Left lung (tissue), 10 donors: ENCODE results near the gene UBAC2. TPM values are rescaled to one million over a fixed set of nuclear protein-coding genes. Genes with fewer than 3 reads are reported as not detected.
A peak's percentile ranks its signal among the peaks of the same experiment; 100 is the strongest.

Experiments
- ATAC-seq: fragments of 200-7000 bp; cut with Tn5 transposase; one replicate; pipeline ENCODE4 v1.9.1; 2020; ENCODE audit warnings: moderate library complexity
- DNase-seq, 4 donors: peaks; one replicate each; pipeline ENCODE4 v3.0.0-alpha.2; 2013 to 2020
- H3K27ac ChIP-seq, 2 donors: fragments of 200-600 bp; sonication (generic) in 1 of 2; one replicate each; pipeline versions ENCODE4 v1.5.0 to v1.8.0; 2020 to 2021
- H3K27me3 ChIP-seq, 2 donors: fragments of 200-600 bp; sonication (generic) in 1 of 2; one replicate each; pipeline versions ENCODE4 v1.5.0 to v1.8.0; 2020 to 2021
- H3K36me3 ChIP-seq, 2 donors: fragments of 200-600 bp; sonication (generic) in 1 of 2; one replicate each; pipeline versions ENCODE4 v1.5.0 to v1.8.0; 2020 to 2021
- H3K4me1 ChIP-seq, 2 donors: fragments of 200-600 bp; one replicate each; pipeline ENCODE4 v1.8.0; 2021
- H3K4me3 ChIP-seq, 2 donors: fragments of 200-600 bp; sonication (generic) in 1 of 2; one replicate each; pipeline versions ENCODE4 v1.5.0 to v1.8.0; 2020 to 2021; ENCODE audit warnings: mild to moderate bottlenecking in 1 of 2
- H3K9me3 ChIP-seq, 2 donors: fragments of 200-600 bp; sonication (generic) in 1 of 2; one replicate each; pipeline versions ENCODE4 v1.5.0 to v1.8.0; 2020 to 2021
- CTCF ChIP-seq, 2 donors: fragments of 200-600 bp; sonication (generic) in 1 of 2; IDR thresholded peaks; one replicate each; pipeline versions ENCODE4 v1.5.0 to v1.8.0; 2021; ENCODE audit warnings: antibody characterized with exemption in 2 of 2
- intact Hi-C, 2 donors: fragments of 100-400 bp; cut with DNase I; formaldehyde crosslinking; loops; one replicate each; pipeline versions ENCODE4 v1.11.2 to v1.14.2; 2022
- polyA plus RNA-seq, 6 donors: library from polyadenylated mRNA; unstranded; fragments of 120-200 nt; gene quantifications; one replicate each; pipeline ENCODE4 v1.2.1, GENCODE V29; 2013; ENCODE audit not compliant: insufficient read length in 6 of 6
- total RNA-seq, 2 donors: library from RNA; stranded (reverse); fragmentation: NEBNext Ultra II Directional; extraction: Animal tissue kit (Norgen Biotek cat#: 25700); gene quantifications; one replicate each; pipeline ENCODE4 v1.2.1, GENCODE V29; 2021
- donor health status: DM: no; HTN: yes; CAD: no.
- donor health status: DM: no; HTN: no; CAD: no.

UBAC2 gene
- total and polyA plus RNA-seq, 8 donors: 56.1 to 71.6 (median 66.4) TPM

GRCh38 chr13:99297331-99297730 lies 96.7 kb downstream of the UBAC2 start:
- H3K27ac ChIP-seq: peak overlapping the region in 1 of 2 donors; percentile 66
- ATAC-seq: no peak
- H3K9me3 ChIP-seq: no peaks in the 10 kb centered on the region
- H3K27me3 ChIP-seq: no peaks in the 10 kb centered on the region
- TF ChIP-seq CTCF (IDR thresholded peaks at IDR 0.05): no peak
- intact Hi-C loops: no loop called here
- no peak overlapping the region for H3K4me3 ChIP-seq
- DNase-seq: no peak
- peaks cover 0 to 13% of the 10 kb centered on the region in 2 donors for H3K36me3 ChIP-seq
- peaks cover 0 to 59% of the 10 kb centered on the region in 2 donors for H3K4me1 ChIP-seq

GRCh38 chr13:99298056-99298455 lies 97.4 kb downstream of the UBAC2 start:
- DNase-seq (no peak), ATAC-seq (no peak)
- Histone ChIP-seq H3K27me3 (no peaks in the 10 kb centered on the region), H3K4me3 (no peak overlapping the region), H3K27ac (no peak overlapping the region), H3K4me1 (peaks cover 0 to 61% of the 10 kb centered on the region in 2 donors), H3K9me3 (no peaks in the 10 kb centered on the region), H3K36me3 (peaks cover 0 to 13% of the 10 kb centered on the region in 2 donors)
- intact Hi-C loops: no loop called here
- TF ChIP-seq CTCF (IDR thresholded peaks at IDR 0.05): no peak

GRCh38 chr13:99299256-99299919 lies 98.7 kb downstream of the UBAC2 start:
- no peak for TF ChIP-seq CTCF (IDR thresholded peaks at IDR 0.05)
- no peaks in the 10 kb centered on the region for H3K9me3 ChIP-seq

GRCh38 chr13:99299920-99300341 lies 99.3 kb downstream of the UBAC2 start:
- no peak for TF ChIP-seq CTCF (IDR thresholded peaks at IDR 0.05)
- H3K4me3 ChIP-seq: no peak overlapping the region
- no peaks in the 10 kb centered on the region for H3K9me3 ChIP-seq
- intact Hi-C loops: no loop called here
- H3K27me3 ChIP-seq: no peaks in the 10 kb centered on the region
- no peak for ATAC-seq
- no peak overlapping the region for H3K27ac ChIP-seq
- peaks cover 0 to 65% of the 10 kb centered on the region in 2 donors for H3K4me1 ChIP-seq
- DNase-seq: no peak
- H3K36me3 ChIP-seq: peaks cover 0 to 8% of the 10 kb centered on the region in 2 donors

More at GRCh38 chr13:99299256-99299919, 98.7 kb downstream of the UBAC2 start:
- no peak for ATAC-seq
- Histone ChIP-seq H3K27me3 (no peaks in the 10 kb centered on the region), H3K4me3 (no peak overlapping the region), H3K4me1 (peaks cover 0 to 65% of the 10 kb centered on the region in 2 donors), H3K36me3 (peaks cover 0 to 13% of the 10 kb centered on the region in 2 donors), H3K27ac (no peak overlapping the region)
- intact Hi-C loops: no loop called here
- DNase-seq: no peak

GRCh38 chr13:99301056-99301838 lies 100.6 kb downstream of the UBAC2 start:
- DNase-seq (no peak), ATAC-seq (no peak)
- H3K27me3 ChIP-seq: no peaks in the 10 kb centered on the region
- intact Hi-C loops: no loop called here
- TF ChIP-seq CTCF (IDR thresholded peaks at IDR 0.05): no peak
- H3K27ac ChIP-seq: no peak overlapping the region
- no peaks in the 10 kb centered on the region for H3K36me3 ChIP-seq
- H3K4me3 ChIP-seq: no peak overlapping the region
- H3K4me1 ChIP-seq: peaks cover 0 to 56% of the 10 kb centered on the region in 2 donors
- H3K9me3 ChIP-seq: no peaks in the 10 kb centered on the region
